ENCODE data around the gene AMIGO2.

DNA sequence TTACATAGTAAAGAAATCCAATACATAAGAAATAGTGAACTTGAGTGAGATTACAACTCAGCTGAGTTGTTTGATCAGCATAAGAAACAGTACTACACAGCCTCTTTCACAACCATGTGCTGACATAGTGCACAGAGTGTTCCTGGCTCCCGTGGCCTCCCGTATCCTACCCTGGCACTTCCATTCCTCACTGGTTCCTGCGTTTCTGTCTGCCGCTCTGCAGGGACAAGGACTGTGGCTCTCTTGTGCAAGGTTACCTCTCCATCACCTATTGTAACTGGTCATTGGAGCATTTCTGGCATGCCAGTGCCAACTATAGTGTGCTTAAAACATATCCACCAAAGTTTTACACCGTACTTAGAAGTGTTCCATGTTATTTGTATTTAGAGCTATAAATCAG is 46.7 kb downstream of the AMIGO2 start:
- TF ChIP-seq EP300 (IDR thresholded peaks at IDR 0.05) (no peak), POLR2A (IDR thresholded peaks at IDR 0.05; ENCODE audit: low read depth) (no peak), POLR2AphosphoS5 (IDR thresholded peaks at IDR 0.05) (no peak)
- TF ChIP-seq, protein P1, sequence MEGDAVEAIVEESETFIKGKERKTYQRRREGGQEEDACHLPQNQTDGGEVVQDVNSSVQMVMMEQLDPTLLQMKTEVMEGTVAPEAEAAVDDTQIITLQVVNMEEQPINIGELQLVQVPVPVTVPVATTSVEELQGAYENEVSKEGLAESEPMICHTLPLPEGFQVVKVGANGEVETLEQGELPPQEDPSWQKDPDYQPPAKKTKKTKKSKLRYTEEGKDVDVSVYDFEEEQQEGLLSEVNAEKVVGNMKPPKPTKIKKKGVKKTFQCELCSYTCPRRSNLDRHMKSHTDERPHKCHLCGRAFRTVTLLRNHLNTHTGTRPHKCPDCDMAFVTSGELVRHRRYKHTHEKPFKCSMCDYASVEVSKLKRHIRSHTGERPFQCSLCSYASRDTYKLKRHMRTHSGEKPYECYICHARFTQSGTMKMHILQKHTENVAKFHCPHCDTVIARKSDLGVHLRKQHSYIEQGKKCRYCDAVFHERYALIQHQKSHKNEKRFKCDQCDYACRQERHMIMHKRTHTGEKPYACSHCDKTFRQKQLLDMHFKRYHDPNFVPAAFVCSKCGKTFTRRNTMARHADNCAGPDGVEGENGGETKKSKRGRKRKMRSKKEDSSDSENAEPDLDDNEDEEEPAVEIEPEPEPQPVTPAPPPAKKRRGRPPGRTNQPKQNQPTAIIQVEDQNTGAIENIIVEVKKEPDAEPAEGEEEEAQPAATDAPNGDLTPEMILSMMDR (IDR thresholded peaks at IDR 0.05) = no peak

Measured in esophagus muscularis mucosa (tissue), 4 donors.